Activated CD8-positive, alpha-beta T cell treated with anti-CD3 and anti-CD28 coated beads for 36 hours (primary cell): ENCODE measurements around the gene HAUS3. TPM values are rescaled to one million over a fixed set of nuclear protein-coding genes. Genes with fewer than 3 reads are reported as not detected.

ENCODE experiments used
- ATAC-seq: fragments of 200-7000 bp; cut with Tn5 transposase; one replicate; pipeline ENCODE4 v1.10.0; 2021; ENCODE audit warnings: mild to moderate bottlenecking, moderate library complexity
- CTCF ChIA-PET: fragments of 350-600 bp; sonication (Branson Sonifier 250); formaldehyde crosslinking; loops from one replicate; lab custom pipeline; 2021; ENCODE audit warnings: antibody characterized with exemption; lab: Charles Lee
- POLR2A ChIA-PET: fragments of 350-600 bp; sonication (Branson Sonifier 250); formaldehyde crosslinking; loops from one replicate; lab custom pipeline; 2021; ENCODE audit warnings: antibody characterized with exemption; lab: Charles Lee
- DNase-seq: peaks from one replicate; pipeline ENCODE4 v3.0.0-alpha.2; 2020
- H3K27ac Mint-ChIP-seq: one replicate; pipeline ENCODE4 v1.8.0; 2021; ENCODE audit warnings: mild to moderate bottlenecking, mixed read lengths
- H3K27me3 Mint-ChIP-seq: one replicate; pipeline ENCODE4 v1.8.0; 2021; ENCODE audit warnings: mixed read lengths
- H3K36me3 Mint-ChIP-seq: one replicate; pipeline ENCODE4 v1.8.0; 2021; ENCODE audit warnings: low read depth, mixed read lengths
- H3K4me1 Mint-ChIP-seq: one replicate; pipeline ENCODE4 v1.8.0; 2021; ENCODE audit warnings: low read depth, mixed read lengths
- H3K4me3 Mint-ChIP-seq: one replicate; pipeline ENCODE4 v1.8.0; 2021; ENCODE audit warnings: mild to moderate bottlenecking, moderate library complexity, mixed read lengths
- H3K9me3 Mint-ChIP-seq: one replicate; pipeline ENCODE4 v1.8.0; 2021; ENCODE audit warnings: mixed read lengths
- CTCF ChIP-seq: fragments of 200-600 bp; IDR thresholded peaks from one replicate; pipeline ENCODE4 v1.8.0; 2022; ENCODE audit warnings: antibody characterized with exemption, mild to moderate bottlenecking
- intact Hi-C: fragments of 100-400 bp; cut with micrococcal nuclease; formaldehyde crosslinking; loops from one replicate; pipeline ENCODE4 v1.10.0; 2022
- total RNA-seq, 2 experiments: library from RNA; stranded (reverse); gene quantifications; one replicate each; pipeline ENCODE4 v1.2.3, GENCODE V29; 2021

HAUS3 gene
- total RNA-seq, 2 experiments from 2014 or later, result 18.4 to 19.5 TPM

GRCh38 chr4:2272828-2273120 is 30.9 kb upstream of the HAUS3 start:
- Mint-ChIP-seq H3K9me3 (no peaks in the 10 kb centered on the region), H3K4me3 (no peak overlapping the region), H3K36me3 (no peaks in the 10 kb centered on the region), H3K27ac (no peak overlapping the region), H3K27me3 (no peaks in the 10 kb centered on the region), H3K4me1 (no peaks in the 10 kb centered on the region)
- ATAC-seq, result no peak
- no peak for DNase-seq
- ChIA-PET CTCF (interaction anchor here (1.4 kb wide), 1 partner anchor 121 kb away, joined by 3 read pairs; no protein-coding TSS in a partner anchor), POLR2A (no interaction called here)
- no peak for TF ChIP-seq CTCF
- intact Hi-C loops, result no loop called here

GRCh38 chr4:2272026-2272827 is 30.3 kb upstream of the HAUS3 start:
- no peak for TF ChIP-seq CTCF
- H3K27me3 Mint-ChIP-seq, result no peaks in the 10 kb centered on the region
- POLR2A ChIA-PET, result interaction anchor here (1.0 kb wide), 1 partner anchor 197 kb away, joined by 3 read pairs; the partner anchor contains the start of gene RNF4
- intact Hi-C loops, result no loop called here
- no peak overlapping the region for H3K27ac Mint-ChIP-seq
- H3K36me3 Mint-ChIP-seq, result no peaks in the 10 kb centered on the region
- H3K4me3 Mint-ChIP-seq, result no peak overlapping the region
- H3K4me1 Mint-ChIP-seq, result no peaks in the 10 kb centered on the region
- ATAC-seq, result no peak
- H3K9me3 Mint-ChIP-seq, result no peaks in the 10 kb centered on the region
- CTCF ChIA-PET, result interaction anchor here (1.4 kb wide), 1 partner anchor 121 kb away, joined by 3 read pairs; no protein-coding TSS in a partner anchor
- DNase-seq, result no peak

- H3K4me1 Mint-ChIP-seq, result no peaks in the 10 kb centered on the region
- TF ChIP-seq CTCF, result no peak
- CTCF ChIA-PET, result no interaction called here
- POLR2A ChIA-PET, result interaction anchor here (1.0 kb wide), 1 partner anchor 197 kb away, joined by 3 read pairs; the partner anchor contains the start of gene RNF4
- no peak for ATAC-seq
- no peaks in the 10 kb centered on the region for H3K27me3 Mint-ChIP-seq
- no peak overlapping the region for H3K4me3 Mint-ChIP-seq
- intact Hi-C loops, result no loop called here
- no peak for DNase-seq
- H3K27ac Mint-ChIP-seq, result no peak overlapping the region
- H3K36me3 Mint-ChIP-seq, result no peaks in the 10 kb centered on the region
- no peaks in the 10 kb centered on the region for H3K9me3 Mint-ChIP-seq
Measured at GRCh38 chr4:2271279-2272025, 29.5 kb upstream of the HAUS3 start.

- ChIA-PET CTCF (no interaction called here), POLR2A (no interaction called here)
- intact Hi-C loops, result no loop called here
- ATAC-seq (no peak), DNase-seq (no peak)
- Mint-ChIP-seq H3K9me3 (no peaks in the 10 kb centered on the region), H3K4me3 (no peak overlapping the region), H3K36me3 (no peaks in the 10 kb centered on the region), H3K27me3 (no peaks in the 10 kb centered on the region), H3K4me1 (no peaks in the 10 kb centered on the region), H3K27ac (no peak overlapping the region)
- TF ChIP-seq CTCF, result no peak
Measured at GRCh38 chr4:2270341-2271165, 28.6 kb upstream of the HAUS3 start.
